ENCODE measurements around the gene IQSEC1.
"Not testable (repeated sequence)": the region's sequence is repeated elsewhere in the genome, so short reads cannot be mapped to it uniquely, and the experiment has no call there.

IQSEC1 gene

GRCh38 chr3:12891985-12892839, 181.0 kb downstream of the IQSEC1 start:
- Histone ChIP-seq H3K27me3 (ENCODE audit: low read depth, low read length) (no peaks in the 10 kb centered on the region), H3K4me1 (ENCODE audit: control insufficient read depth in 1 of 2, insufficient read depth in 2 of 2, low read length in 2 of 2) (peaks cover 0 to 33% of the 10 kb centered on the region in 2 donors), H3K36me3 (ENCODE audit: control insufficient read depth in 1 of 2, insufficient read depth in 2 of 2, low read length in 2 of 2) (no peaks in the 10 kb centered on the region), H3K27ac (ENCODE audit: low read length) (no peak overlapping the region), H3K4me3 (ENCODE audit: low read depth in 1 of 2, low read length in 2 of 2) (peak overlapping the region; percentile 40 to 50), H3K9me3 (ENCODE audit: control insufficient read depth in 1 of 2, low read length in 2 of 2) (no peaks in the 10 kb centered on the region)

- Histone ChIP-seq H3K4me1 (ENCODE audit: control insufficient read depth in 1 of 2, insufficient read depth in 2 of 2, low read length in 2 of 2) (peaks cover 0 to 33% of the 10 kb centered on the region in 2 donors), H3K27ac (ENCODE audit: low read length) (no peak overlapping the region), H3K36me3 (ENCODE audit: control insufficient read depth in 1 of 2, insufficient read depth in 2 of 2, low read length in 2 of 2) (no peaks in the 10 kb centered on the region), H3K27me3 (ENCODE audit: low read depth, low read length) (no peaks in the 10 kb centered on the region), H3K9me3 (ENCODE audit: control insufficient read depth in 1 of 2, low read length in 2 of 2) (no peaks in the 10 kb centered on the region), H3K4me3 (ENCODE audit: low read depth in 1 of 2, low read length in 2 of 2) (peak overlapping the region; percentile 40 to 50)
Measured at GRCh38 chr3:12891391-12891984, 181.7 kb downstream of the IQSEC1 start.

GRCh38 chr3:12890610-12891390, 182.4 kb downstream of the IQSEC1 start:
- Histone ChIP-seq H3K27me3 (ENCODE audit: low read depth, low read length) (no peaks in the 10 kb centered on the region), H3K4me3 (ENCODE audit: low read depth in 1 of 2, low read length in 2 of 2) (no peak overlapping the region), H3K4me1 (ENCODE audit: control insufficient read depth in 1 of 2, insufficient read depth in 2 of 2, low read length in 2 of 2) (peaks cover 0 to 28% of the 10 kb centered on the region in 2 donors), H3K36me3 (ENCODE audit: control insufficient read depth in 1 of 2, insufficient read depth in 2 of 2, low read length in 2 of 2) (no peaks in the 10 kb centered on the region), H3K9me3 (ENCODE audit: control insufficient read depth in 1 of 2, low read length in 2 of 2) (no peaks in the 10 kb centered on the region), H3K27ac (ENCODE audit: low read length) (no peak overlapping the region)

- no peaks in the 10 kb centered on the region for H3K27me3 ChIP-seq (ENCODE audit: low read depth, low read length)
- H3K4me1 ChIP-seq (ENCODE audit: control insufficient read depth in 1 of 2, insufficient read depth in 2 of 2, low read length in 2 of 2) = peaks cover 0 to 5% of the 10 kb centered on the region in 2 donors
- H3K9me3 ChIP-seq (ENCODE audit: control insufficient read depth in 1 of 2, low read length in 2 of 2) = no peaks in the 10 kb centered on the region
- H3K27ac ChIP-seq (ENCODE audit: low read length) = no peak overlapping the region
- no peaks in the 10 kb centered on the region for H3K36me3 ChIP-seq (ENCODE audit: control insufficient read depth in 1 of 2, insufficient read depth in 2 of 2, low read length in 2 of 2)
- no peak overlapping the region for H3K4me3 ChIP-seq (ENCODE audit: low read depth in 1 of 2, low read length in 2 of 2)
Measured at GRCh38 chr3:12886736-12887135, 186.5 kb downstream of the IQSEC1 start.

- Histone ChIP-seq H3K9me3 (ENCODE audit: control insufficient read depth in 1 of 2, low read length in 2 of 2) (no peaks in the 10 kb centered on the region), H3K36me3 (ENCODE audit: control insufficient read depth in 1 of 2, insufficient read depth in 2 of 2, low read length in 2 of 2) (no peaks in the 10 kb centered on the region), H3K4me1 (ENCODE audit: control insufficient read depth in 1 of 2, insufficient read depth in 2 of 2, low read length in 2 of 2) (no peaks in the 10 kb centered on the region), H3K27ac (ENCODE audit: low read length) (no peak overlapping the region), H3K4me3 (ENCODE audit: low read depth in 1 of 2, low read length in 2 of 2) (no peak overlapping the region), H3K27me3 (ENCODE audit: low read depth, low read length) (no peaks in the 10 kb centered on the region)
Measured at GRCh38 chr3:12886106-12886679, 187.0 kb downstream of the IQSEC1 start.

- Histone ChIP-seq H3K4me1 (ENCODE audit: control insufficient read depth in 1 of 2, insufficient read depth in 2 of 2, low read length in 2 of 2) (no peaks in the 10 kb centered on the region), H3K9me3 (ENCODE audit: control insufficient read depth in 1 of 2, low read length in 2 of 2) (no peaks in the 10 kb centered on the region), H3K4me3 (ENCODE audit: low read depth in 1 of 2, low read length in 2 of 2) (no peak overlapping the region), H3K27me3 (ENCODE audit: low read depth, low read length) (no peaks in the 10 kb centered on the region), H3K27ac (ENCODE audit: low read length) (no peak overlapping the region), H3K36me3 (ENCODE audit: control insufficient read depth in 1 of 2, insufficient read depth in 2 of 2, low read length in 2 of 2) (no peaks in the 10 kb centered on the region)
Measured at GRCh38 chr3:12885583-12885930, 187.7 kb downstream of the IQSEC1 start.

GRCh38 chr3:12884790-12885582, 188.2 kb downstream of the IQSEC1 start:
- Histone ChIP-seq H3K27ac (ENCODE audit: low read length) (no peak overlapping the region), H3K27me3 (ENCODE audit: low read depth, low read length) (no peaks in the 10 kb centered on the region), H3K4me3 (ENCODE audit: low read depth in 1 of 2, low read length in 2 of 2) (no peak overlapping the region), H3K9me3 (ENCODE audit: control insufficient read depth in 1 of 2, low read length in 2 of 2) (no peaks in the 10 kb centered on the region), H3K4me1 (ENCODE audit: control insufficient read depth in 1 of 2, insufficient read depth in 2 of 2, low read length in 2 of 2) (no peaks in the 10 kb centered on the region), H3K36me3 (ENCODE audit: control insufficient read depth in 1 of 2, insufficient read depth in 2 of 2, low read length in 2 of 2) (no peaks in the 10 kb centered on the region)

GRCh38 chr3:12884186-12884680, 189.0 kb downstream of the IQSEC1 start:
- Histone ChIP-seq H3K27me3 (ENCODE audit: low read depth, low read length) (no peaks in the 10 kb centered on the region), H3K36me3 (ENCODE audit: control insufficient read depth in 1 of 2, insufficient read depth in 2 of 2, low read length in 2 of 2) (no peaks in the 10 kb centered on the region), H3K9me3 (ENCODE audit: control insufficient read depth in 1 of 2, low read length in 2 of 2) (no peaks in the 10 kb centered on the region), H3K4me1 (ENCODE audit: control insufficient read depth in 1 of 2, insufficient read depth in 2 of 2, low read length in 2 of 2) (no peaks in the 10 kb centered on the region), H3K4me3 (ENCODE audit: low read depth in 1 of 2, low read length in 2 of 2) (no peak overlapping the region), H3K27ac (ENCODE audit: low read length) (no peak overlapping the region)

GRCh38 chr3:12882336-12883310, 190.6 kb downstream of the IQSEC1 start:
- Histone ChIP-seq H3K27me3 (ENCODE audit: low read depth, low read length) (no peaks in the 10 kb centered on the region), H3K36me3 (ENCODE audit: control insufficient read depth in 1 of 2, insufficient read depth in 2 of 2, low read length in 2 of 2) (no peaks in the 10 kb centered on the region), H3K27ac (ENCODE audit: low read length) (no peak overlapping the region), H3K9me3 (ENCODE audit: control insufficient read depth in 1 of 2, low read length in 2 of 2) (no peaks in the 10 kb centered on the region), H3K4me1 (ENCODE audit: control insufficient read depth in 1 of 2, insufficient read depth in 2 of 2, low read length in 2 of 2) (no peaks in the 10 kb centered on the region), H3K4me3 (ENCODE audit: low read depth in 1 of 2, low read length in 2 of 2) (no peak overlapping the region)

GRCh38 chr3:12881858-12882257, 191.4 kb downstream of the IQSEC1 start:
- not testable (repeated sequence) for H3K27me3 ChIP-seq (ENCODE audit: low read depth, low read length); H3K4me1 ChIP-seq (ENCODE audit: control insufficient read depth in 1 of 2, insufficient read depth in 2 of 2, low read length in 2 of 2); H3K9me3 ChIP-seq (ENCODE audit: control insufficient read depth in 1 of 2, low read length in 2 of 2); H3K4me3 ChIP-seq (ENCODE audit: low read depth in 1 of 2, low read length in 2 of 2); H3K36me3 ChIP-seq (ENCODE audit: control insufficient read depth in 1 of 2, insufficient read depth in 2 of 2, low read length in 2 of 2); H3K27ac ChIP-seq (ENCODE audit: low read length)
